ENCODE data around the gene CTLA4.

The CTLA4 gene

DNA sequence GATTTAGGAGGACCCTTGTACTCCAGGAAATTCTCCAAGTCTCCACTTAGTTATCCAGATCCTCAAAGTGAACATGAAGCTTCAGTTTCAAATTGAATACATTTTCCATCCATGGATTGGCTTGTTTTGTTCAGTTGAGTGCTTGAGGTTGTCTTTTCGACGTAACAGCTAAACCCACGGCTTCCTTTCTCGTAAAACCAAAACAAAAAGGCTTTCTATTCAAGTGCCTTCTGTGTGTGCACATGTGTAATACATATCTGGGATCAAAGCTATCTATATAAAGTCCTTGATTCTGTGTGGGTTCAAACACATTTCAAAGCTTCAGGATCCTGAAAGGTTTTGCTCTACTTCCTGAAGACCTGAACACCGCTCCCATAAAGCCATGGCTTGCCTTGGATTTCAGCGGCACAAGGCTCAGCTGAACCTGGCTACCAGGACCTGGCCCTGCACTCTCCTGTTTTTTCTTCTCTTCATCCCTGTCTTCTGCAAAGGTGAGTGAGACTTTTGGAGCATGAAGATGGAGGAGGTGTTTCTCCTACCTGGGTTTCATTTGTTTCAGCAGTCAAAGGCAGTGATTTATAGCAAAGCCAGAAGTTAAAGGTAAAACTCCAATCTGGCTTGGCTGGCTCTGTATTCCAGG lies at the start of gene CTLA4:
Gene CTLA4, plus strand, starts transcription at position 211 of the 640 bp plus-strand sequence. Its CDS starts 172 bp downstream, at position 383.
- no peak for DNase-seq (ENCODE audit: low read depth)

GRCh38 chr2:203818656-203819055 lies 48.9 kb upstream of the CTLA4 start:
- DNase-seq (ENCODE audit: low read depth): no peak

GRCh38 chr2:203819434-203820133 lies 48.0 kb upstream of the CTLA4 start:
- DNase-seq (ENCODE audit: low read depth): no peak

GRCh38 chr2:203820969-203821368 lies 46.6 kb upstream of the CTLA4 start:
- no peak for DNase-seq (ENCODE audit: low read depth)

GRCh38 chr2:203822240-203822639 lies 45.3 kb upstream of the CTLA4 start:
- no peak for DNase-seq (ENCODE audit: low read depth)

GRCh38 chr2:203823173-203823572 lies 44.4 kb upstream of the CTLA4 start:
- DNase-seq (ENCODE audit: low read depth): no peak

DNA sequence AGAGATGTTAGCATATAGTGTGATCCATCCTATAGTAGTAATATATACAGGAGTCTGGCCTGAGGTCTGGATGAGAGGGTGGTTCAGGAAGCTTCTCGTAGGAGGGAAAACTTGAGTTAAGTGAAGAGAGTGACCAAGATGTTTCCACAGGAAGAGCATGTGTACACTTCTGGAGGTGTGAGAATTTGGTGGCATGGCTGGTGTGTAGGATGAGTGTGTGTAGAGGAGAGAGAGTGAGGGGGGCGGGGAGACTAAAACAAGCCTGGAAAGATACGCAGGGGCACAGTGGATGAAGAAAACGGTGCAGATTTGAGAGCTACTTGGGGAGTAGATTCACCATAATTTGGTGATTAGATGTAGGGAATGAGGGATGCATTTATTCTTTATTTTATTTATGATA lies 43.5 kb upstream of the CTLA4 start:
- DNase-seq (ENCODE audit: low read depth): no peak

GRCh38 chr2:203824603-203825002 lies 43.0 kb upstream of the CTLA4 start:
- DNase-seq (ENCODE audit: low read depth): no peak

GRCh38 chr2:203826704-203827103 lies 40.9 kb upstream of the CTLA4 start:
- no peak for DNase-seq (ENCODE audit: low read depth)

DNA sequence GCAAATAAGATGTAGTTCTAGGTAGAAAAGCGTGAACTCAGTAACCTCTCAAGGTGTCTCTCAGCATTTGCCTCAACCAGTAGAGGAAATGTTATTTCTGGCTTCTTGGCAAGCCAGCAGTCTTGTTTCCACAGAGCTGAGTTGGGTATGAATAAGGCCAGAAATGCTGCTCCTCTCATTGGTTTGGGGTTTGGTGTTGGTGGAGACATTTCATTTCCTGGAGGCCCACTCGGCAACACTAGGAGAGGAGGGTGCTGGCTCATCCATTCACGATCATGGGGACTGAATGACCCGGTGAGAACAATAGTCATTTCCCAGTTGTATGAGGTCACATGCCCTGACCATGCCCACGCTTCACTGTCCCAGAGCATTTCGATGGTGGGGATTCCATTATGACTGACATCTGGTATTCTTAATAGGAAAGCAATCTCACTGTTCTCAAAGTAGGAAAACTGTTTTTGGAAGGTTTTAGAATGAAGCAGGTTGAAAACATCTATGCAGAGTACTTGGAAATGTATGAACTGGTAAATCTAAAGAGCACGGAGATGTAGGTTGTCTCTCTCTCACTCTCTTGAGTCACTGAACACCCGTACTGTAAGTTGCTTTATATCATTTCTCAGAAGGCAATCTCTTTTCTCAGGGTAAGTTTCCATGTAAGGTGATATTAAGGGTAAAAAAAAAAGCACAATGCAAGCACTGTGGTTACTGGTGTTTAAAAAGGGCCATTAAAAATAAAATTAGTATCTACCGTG lies 37.1 kb upstream of the CTLA4 start:
- no peak for DNase-seq (ENCODE audit: low read depth)

- no peak for DNase-seq (ENCODE audit: low read depth)
Measured at GRCh38 chr2:203835420-203835819, 32.2 kb upstream of the CTLA4 start.

- no peak for DNase-seq (ENCODE audit: low read depth)
Measured at GRCh38 chr2:203835892-203836800, 31.4 kb upstream of the CTLA4 start.

DNA sequence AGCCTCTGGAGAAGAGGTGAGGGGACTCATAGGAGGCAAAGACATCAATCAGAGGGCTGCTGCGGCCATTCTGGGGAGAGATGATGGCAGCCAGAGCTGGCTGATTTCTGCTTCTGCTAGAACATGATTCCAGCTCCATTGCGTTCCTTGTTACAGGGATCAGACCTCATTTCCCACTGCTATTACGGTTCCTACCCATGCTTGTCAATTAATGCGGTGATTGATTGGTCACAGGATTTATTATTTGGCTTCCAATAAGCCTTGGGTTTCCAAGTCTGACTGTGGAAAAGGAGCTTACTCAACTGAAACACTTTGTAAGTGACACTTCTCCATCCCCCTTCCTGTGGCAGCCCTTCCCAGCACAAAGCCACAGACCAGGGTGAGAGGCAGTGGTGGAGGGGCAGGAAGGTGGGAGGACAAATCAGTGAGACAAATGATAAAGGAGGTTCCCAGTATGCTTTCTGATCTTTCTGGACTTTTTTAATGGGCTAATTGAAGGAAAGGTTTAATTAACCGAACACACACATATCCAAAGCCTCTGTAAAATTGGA lies 26.8 kb upstream of the CTLA4 start:
- no peak for DNase-seq (ENCODE audit: low read depth)

- no peak for DNase-seq (ENCODE audit: low read depth)
Measured at GRCh38 chr2:203841654-203842053, 25.9 kb upstream of the CTLA4 start.

GRCh38 chr2:203842373-203842772 lies 25.2 kb upstream of the CTLA4 start:
- no peak for DNase-seq (ENCODE audit: low read depth)

DNA sequence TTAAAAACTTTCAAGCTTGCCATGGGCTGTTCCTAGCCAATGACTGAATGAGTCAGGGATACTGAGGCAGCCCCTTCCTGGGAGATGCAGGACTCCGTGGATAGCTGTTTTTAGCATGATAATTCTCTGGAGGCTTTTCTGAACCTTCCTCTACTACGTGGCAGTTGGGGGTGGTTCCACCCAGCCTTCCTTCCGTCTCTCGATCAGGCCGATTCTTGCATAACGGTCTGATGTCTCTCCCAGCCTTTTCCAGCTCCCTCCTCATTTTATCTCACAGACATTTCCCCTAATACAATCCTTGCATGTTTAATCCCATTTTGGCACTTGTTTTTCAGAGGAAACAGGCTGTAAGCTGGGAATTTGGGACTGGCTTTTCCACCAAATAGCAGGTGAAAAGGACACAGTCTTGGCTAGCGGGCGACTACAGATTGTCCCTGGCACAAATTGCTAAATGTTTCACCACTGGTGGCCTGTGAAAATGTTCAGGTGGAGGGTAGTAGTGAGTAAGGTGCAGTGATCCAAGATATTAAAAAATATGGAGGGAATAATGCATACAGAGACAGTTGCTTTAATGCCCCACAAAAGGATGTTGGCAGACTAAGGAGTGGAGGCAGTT lies 21.0 kb upstream of the CTLA4 start:
- no peak for DNase-seq (ENCODE audit: low read depth)

DNA sequence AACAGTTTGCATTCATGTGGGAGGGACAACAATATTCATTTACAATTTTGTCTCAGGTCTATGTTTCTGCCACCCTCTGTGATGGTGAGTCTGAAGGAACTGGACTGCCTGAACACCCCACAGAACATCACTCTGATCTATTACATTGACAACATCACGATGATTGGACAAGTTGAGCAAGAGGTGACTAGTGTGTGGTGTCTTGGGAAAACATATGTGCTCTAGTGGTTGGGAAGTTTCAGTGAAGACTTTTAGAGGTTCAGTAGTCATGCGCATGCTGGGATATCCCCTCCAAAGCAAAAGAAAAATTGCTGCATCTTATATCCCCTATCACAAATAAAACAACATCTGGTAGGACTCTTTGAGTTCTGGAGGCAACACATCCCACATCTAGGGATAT lies 18.6 kb upstream of the CTLA4 start:
- no peak for DNase-seq (ENCODE audit: low read depth)

DNA sequence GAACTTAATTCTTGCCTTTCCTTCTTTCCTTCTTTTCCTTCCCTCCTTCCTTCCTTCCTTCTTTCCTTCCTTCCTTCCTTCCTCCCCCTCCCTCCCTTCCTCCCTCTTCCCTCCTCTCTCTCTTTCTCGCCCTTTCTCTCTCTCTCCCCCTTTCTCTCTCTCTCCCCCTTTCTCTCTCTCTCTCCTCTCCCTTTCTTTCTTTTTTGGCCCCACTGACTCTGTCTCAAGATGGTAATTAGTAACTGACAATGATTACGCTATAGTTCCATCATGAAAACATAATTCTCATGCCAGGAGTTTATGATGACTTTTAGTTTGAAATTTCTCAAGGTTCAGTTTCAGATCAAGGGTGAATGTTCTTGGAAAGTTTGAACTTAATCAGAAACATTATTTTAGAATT lies 14.8 kb upstream of the CTLA4 start:
- no peak for DNase-seq (ENCODE audit: low read depth)

DNA sequence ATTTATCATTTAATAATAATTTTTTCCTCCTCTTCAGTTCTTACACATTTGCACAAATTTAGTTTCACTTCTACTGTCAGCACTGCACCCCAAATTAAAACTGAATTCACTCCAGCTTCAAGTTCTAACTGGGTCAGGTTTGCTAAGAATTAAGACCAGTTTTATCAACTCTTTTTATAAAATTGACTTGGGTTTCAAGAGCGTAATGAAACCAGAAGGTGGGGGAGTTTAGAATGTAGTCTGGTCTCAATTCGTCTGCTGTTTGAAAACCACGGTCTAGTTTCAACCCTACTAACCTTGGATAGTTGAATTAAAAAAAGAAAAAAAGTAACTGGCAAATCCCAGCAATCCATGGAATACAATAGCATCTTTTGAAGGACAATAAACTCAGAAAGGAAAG lies 14.3 kb upstream of the CTLA4 start:
- no peak for DNase-seq (ENCODE audit: low read depth)

GRCh38 chr2:203853722-203854121 lies 13.8 kb upstream of the CTLA4 start:
- DNase-seq (ENCODE audit: low read depth): no peak

- DNase-seq (ENCODE audit: low read depth): no peak
Measured at GRCh38 chr2:203855274-203855673, 12.3 kb upstream of the CTLA4 start.
